Stomach (tissue), 9 donors: ENCODE data around the gene NT5DC1. TPM values are rescaled to one million over a fixed set of nuclear protein-coding genes. Genes with fewer than 3 reads are reported as not detected.

Source experiments
- DNase-seq, 2 donors: peaks; one replicate each; pipeline versions ENCODE4 v3.0.0 to v3.0.0-alpha.2; 2013 to 2019
- H3K27ac ChIP-seq, 5 donors: fragments of 200-600 bp in 4 of 5; sonication (generic) in 4 of 5; one replicate each; pipeline ENCODE4 v1.5.1; 2013 to 2019; ENCODE audit warnings: mild to moderate bottlenecking in 1 of 5, moderate library complexity in 1 of 5
- H3K27me3 ChIP-seq, 3 donors: fragments of 200-600 bp; sonication (generic); one replicate each; pipeline ENCODE4 v1.5.1; 2017 to 2019; ENCODE audit warnings: mixed run types in 1 of 3
- H3K36me3 ChIP-seq, 4 donors: fragments of 200-600 bp; sonication (generic); 1 replicate in 3 of 4; 2 replicates in 1 of 4; pipeline ENCODE4 v1.5.1; 2016 to 2019
- H3K4me1 ChIP-seq, 4 donors: fragments of 200-600 bp; sonication (generic); one replicate each; pipeline ENCODE4 v1.5.1; 2016 to 2019
- H3K4me3 ChIP-seq, 4 donors: fragments of 200-600 bp; sonication (generic) in 3 of 4; one replicate each; pipeline ENCODE4 v1.5.1; 2016 to 2019; ENCODE audit warnings: mild to moderate bottlenecking in 1 of 4
- H3K9me3 ChIP-seq, 4 donors: fragments of 200-600 bp; sonication (generic); one replicate each; pipeline ENCODE4 v1.5.1; 2016 to 2019
- EP300 ChIP-seq: sonication (generic); formaldehyde crosslinking; IDR thresholded peaks from one replicate; pipeline ENCODE4 v1.6.1; 2017; ENCODE audit warnings: antibody characterized with exemption
- POLR2A ChIP-seq, 4 donors: fragments of 450-650 bp; IDR thresholded peaks; one replicate each; pipeline ENCODE4 v1.6.1; 2016; ENCODE audit warnings: antibody characterized with exemption in 4 of 4, control low read depth in 2 of 4, mild to moderate bottlenecking in 1 of 4, moderate library complexity in 1 of 4
- POLR2AphosphoS5 ChIP-seq, 3 donors: sonication (generic); formaldehyde crosslinking; IDR thresholded peaks; one replicate each; pipeline ENCODE4 v1.6.1; 2016; ENCODE audit warnings: antibody characterized with exemption in 3 of 3
- WGBS, 5 donors: extraction: QIAGEN DNeasy Blood & Tissue Kit in 3 of 5; methylation state at CpG; one replicate each; pipeline versions ENCODE4 v1.1.5 to v1.1.7; 2013 to 2018; 5-methylcytosine and 5-hydroxymethylcytosine counted together
- intact Hi-C: fragments of 100-400 bp; cut with DNase I; formaldehyde crosslinking; loops from one replicate; pipeline ENCODE4 v1.15.1; 2023; ENCODE audit warnings: low total_unique reads
- polyA plus RNA-seq, 3 donors: library from polyadenylated mRNA; stranded (reverse); fragments of 200-250 nt; gene quantifications; one replicate each; pipeline ENCODE4 v1.2.3, GENCODE V29; 2013
- total RNA-seq, 5 donors: library from RNA; depleted of rRNA; stranded (reverse); fragments of >200 nt; gene quantifications; one replicate each; pipeline versions ENCODE4 v1.1.0 to v1.2.3, GENCODE V29; 2014 to 2016
- TF ChIP-seq, protein P1 (sequence below), 7 experiments: fragments of 450-650 bp in 4 of 7; fragments of 200-600 bp in 3 of 7; sonication (generic) in 3 of 7; IDR thresholded peaks; one replicate each; pipeline ENCODE4 v1.5.1; 2016 to 2019; ENCODE audit warnings: antibody characterized with exemption in 7 of 7, control low read depth in 2 of 7, mild to moderate bottlenecking in 1 of 7
- donor health status: healthy with polysubstance abuse.
- donor health status: Bipolar disorder and iron deficiency.
- donor health status: healthy.

The NT5DC1 gene
- total and polyA plus RNA-seq, 8 donors, result 8.0 to 136 (median 17.4) TPM

DNA sequence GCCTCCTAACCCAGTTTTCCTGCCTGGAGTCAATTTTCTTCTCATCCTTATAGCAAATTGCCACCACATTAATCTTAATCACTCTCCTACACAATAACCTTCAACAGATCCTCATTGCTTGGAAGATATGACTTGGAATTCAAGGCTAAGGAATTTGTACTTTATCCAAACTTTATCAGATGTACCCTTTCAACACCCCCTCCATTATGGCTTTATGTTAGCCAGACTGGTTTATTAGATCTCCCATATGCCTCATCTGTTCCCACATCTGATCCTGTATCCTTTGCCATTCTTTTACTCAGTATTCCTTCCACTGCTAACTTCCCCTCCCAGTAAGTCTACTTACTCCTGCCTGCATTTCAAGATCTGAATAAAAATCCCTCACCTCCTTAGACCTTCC lies 36.0 kb upstream of the NT5DC1 start:
- TF ChIP-seq EP300 (no peak), POLR2AphosphoS5 (IDR thresholded peaks at IDR 0.05) (no peak), POLR2A (IDR thresholded peaks at IDR 0.05) (no peak)
- TF ChIP-seq, protein P1, sequence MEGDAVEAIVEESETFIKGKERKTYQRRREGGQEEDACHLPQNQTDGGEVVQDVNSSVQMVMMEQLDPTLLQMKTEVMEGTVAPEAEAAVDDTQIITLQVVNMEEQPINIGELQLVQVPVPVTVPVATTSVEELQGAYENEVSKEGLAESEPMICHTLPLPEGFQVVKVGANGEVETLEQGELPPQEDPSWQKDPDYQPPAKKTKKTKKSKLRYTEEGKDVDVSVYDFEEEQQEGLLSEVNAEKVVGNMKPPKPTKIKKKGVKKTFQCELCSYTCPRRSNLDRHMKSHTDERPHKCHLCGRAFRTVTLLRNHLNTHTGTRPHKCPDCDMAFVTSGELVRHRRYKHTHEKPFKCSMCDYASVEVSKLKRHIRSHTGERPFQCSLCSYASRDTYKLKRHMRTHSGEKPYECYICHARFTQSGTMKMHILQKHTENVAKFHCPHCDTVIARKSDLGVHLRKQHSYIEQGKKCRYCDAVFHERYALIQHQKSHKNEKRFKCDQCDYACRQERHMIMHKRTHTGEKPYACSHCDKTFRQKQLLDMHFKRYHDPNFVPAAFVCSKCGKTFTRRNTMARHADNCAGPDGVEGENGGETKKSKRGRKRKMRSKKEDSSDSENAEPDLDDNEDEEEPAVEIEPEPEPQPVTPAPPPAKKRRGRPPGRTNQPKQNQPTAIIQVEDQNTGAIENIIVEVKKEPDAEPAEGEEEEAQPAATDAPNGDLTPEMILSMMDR (IDR thresholded peaks at IDR 0.05), result no peak
- peaks cover 0 to 10% (median 2%) of the 10 kb centered on the region in 4 donors for H3K4me1 ChIP-seq
- intact Hi-C loops, result no loop called here
- no peak overlapping the region for H3K27ac ChIP-seq
- H3K9me3 ChIP-seq, result no peaks in the 10 kb centered on the region
- no peaks in the 10 kb centered on the region for H3K36me3 ChIP-seq
- no peaks in the 10 kb centered on the region for H3K27me3 ChIP-seq
- no peak overlapping the region for H3K4me3 ChIP-seq
- no peak for DNase-seq

DNA sequence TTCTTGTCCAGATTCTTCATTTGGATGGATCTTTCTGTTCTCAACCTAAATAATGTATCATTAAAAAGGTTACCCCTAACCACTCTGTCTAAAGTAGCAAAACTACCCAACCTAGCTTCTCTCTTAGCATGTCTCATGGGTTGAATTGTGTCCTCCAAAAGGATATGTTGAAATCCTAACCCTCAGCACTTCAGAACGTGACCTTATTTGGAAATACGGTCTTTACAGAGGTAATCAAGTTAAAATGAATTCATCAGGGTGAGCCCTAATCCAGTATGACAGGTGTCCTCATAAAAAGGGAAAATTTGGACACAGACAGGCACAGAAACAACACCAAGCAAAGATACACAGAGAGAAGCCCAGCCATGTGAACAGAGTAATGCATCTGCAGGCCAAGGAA lies 33.9 kb upstream of the NT5DC1 start:
- TF ChIP-seq, protein P1 (IDR thresholded peaks at IDR 0.05), result no peak
- no peak for TF ChIP-seq POLR2AphosphoS5 (IDR thresholded peaks at IDR 0.05)
- no peak for TF ChIP-seq POLR2A (IDR thresholded peaks at IDR 0.05)
- no peak for TF ChIP-seq EP300
- no peaks in the 10 kb centered on the region for H3K27me3 ChIP-seq
- no peak for DNase-seq
- no peak overlapping the region for H3K4me3 ChIP-seq
- H3K9me3 ChIP-seq, result no peaks in the 10 kb centered on the region
- H3K4me1 ChIP-seq, result peaks cover 0 to 1% (median 0%) of the 10 kb centered on the region in 4 donors
- no peak overlapping the region for H3K27ac ChIP-seq
- 83 to 95% (median 91%) methylated on average over 2 of the region's 2 CpGs for WGBS, 5 donors
- intact Hi-C loops, result no loop called here
- H3K36me3 ChIP-seq, result no peaks in the 10 kb centered on the region

DNA sequence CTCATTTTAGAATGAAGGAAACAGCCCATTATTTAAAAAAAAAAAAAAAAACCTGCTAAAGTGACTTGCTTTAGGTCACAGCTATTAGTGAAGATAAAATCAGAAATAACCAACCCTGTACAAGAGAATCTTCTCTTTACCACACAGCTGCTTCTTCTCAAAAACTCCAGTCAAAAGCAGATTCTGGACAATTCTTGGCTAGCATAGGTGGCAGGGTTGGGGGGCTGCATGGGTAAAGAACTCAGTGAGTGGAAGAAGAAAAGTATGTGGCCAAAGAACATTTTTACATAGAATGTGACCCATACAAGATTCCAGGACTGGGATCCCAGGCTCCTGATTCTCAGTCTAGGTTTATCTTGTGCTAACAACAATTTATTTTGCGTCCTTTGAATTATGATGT lies 30.6 kb upstream of the NT5DC1 start:
- no peaks in the 10 kb centered on the region for H3K27me3 ChIP-seq

DNA sequence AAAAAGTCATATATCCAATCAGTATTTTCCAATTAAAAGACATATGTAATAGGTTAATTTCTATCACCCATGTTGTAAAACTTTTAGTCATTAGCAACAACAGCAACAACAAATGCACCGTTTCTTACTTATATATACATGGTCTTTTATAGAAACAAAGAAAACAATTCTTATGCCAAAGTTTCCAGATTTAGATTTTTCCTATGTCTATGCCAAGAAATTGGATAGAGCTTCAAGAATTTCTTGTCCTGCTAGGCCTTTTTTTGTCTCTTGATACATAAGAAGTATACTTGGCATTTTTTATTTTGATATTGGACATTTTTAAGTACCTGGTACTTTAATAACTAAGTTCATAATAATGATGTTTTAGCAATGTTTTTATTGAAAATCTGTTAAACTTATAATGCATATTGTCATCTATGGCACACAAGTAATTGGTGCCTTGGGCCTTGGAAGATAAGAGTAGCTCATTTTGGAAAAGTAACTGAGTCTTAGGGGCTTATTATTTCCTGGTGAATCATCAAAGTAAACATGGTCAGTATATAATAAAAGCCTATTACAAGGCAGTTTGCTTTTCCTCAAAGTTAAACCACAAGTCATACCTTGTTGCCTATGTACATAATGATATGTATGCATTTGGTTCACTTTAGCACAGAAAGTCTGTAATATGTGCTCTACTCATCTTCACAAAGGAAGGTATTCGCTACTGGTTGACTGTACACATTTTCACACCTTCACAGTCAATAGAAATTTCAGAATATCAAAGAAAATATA lies 29.9 kb upstream of the NT5DC1 start:
- H3K27me3 ChIP-seq, result no peaks in the 10 kb centered on the region
- no peaks in the 10 kb centered on the region for H3K9me3 ChIP-seq
- DNase-seq, result no peak
- no peaks in the 10 kb centered on the region for H3K36me3 ChIP-seq
- 50 to 63% (median 58%) methylated on average over 2 of the region's 2 CpGs for WGBS, 5 donors
- intact Hi-C loops, result no loop called here
- TF ChIP-seq POLR2A (IDR thresholded peaks at IDR 0.05) (no peak), POLR2AphosphoS5 (IDR thresholded peaks at IDR 0.05) (no peak), EP300 (no peak)
- TF ChIP-seq, protein P1 (IDR thresholded peaks at IDR 0.05), result no peak
- H3K4me3 ChIP-seq, result no peak overlapping the region
- no peak overlapping the region for H3K27ac ChIP-seq
- H3K4me1 ChIP-seq, result peaks cover 0 to 5% (median 0%) of the 10 kb centered on the region in 4 donors

More for the DNA sequence above, 30.6 kb upstream of the NT5DC1 start:
- no peak for DNase-seq
- TF ChIP-seq, protein P1 (IDR thresholded peaks at IDR 0.05), result no peak
- no peak for TF ChIP-seq POLR2A (IDR thresholded peaks at IDR 0.05)
- H3K4me1 ChIP-seq, result peaks cover 0 to 5% (median 0%) of the 10 kb centered on the region in 4 donors
- WGBS, 5 donors, result 90 to 100% (median 93%) methylated on average over 1 of the region's 1 CpG
- H3K4me3 ChIP-seq, result no peak overlapping the region
- intact Hi-C loops, result no loop called here
- no peaks in the 10 kb centered on the region for H3K36me3 ChIP-seq
- H3K27ac ChIP-seq, result no peak overlapping the region
- H3K9me3 ChIP-seq, result no peaks in the 10 kb centered on the region
